NAMALWA (cell line): ENCODE data around the gene PPP2R5C.
"Not testable (repeated sequence)": the region's sequence is repeated elsewhere in the genome, so short reads cannot be mapped to it uniquely, and the experiment has no call there.

Experiments
- DNase-seq: peaks from one replicate; pipeline ENCODE4 v3.0.0-alpha.2; 2015; ENCODE audit warnings: low spot score

PPP2R5C gene

GRCh38 chr14:101761032-101761880 lies at the start of gene PPP2R5C:
TSS of gene PPP2R5C (plus strand) at chr14:101761709. CDS start at chr14:101761894, 185 bp downstream.
- DNase-seq, result peak; percentile 85

GRCh38 chr14:101711857-101712233 lies 49.7 kb upstream of the PPP2R5C start:
- DNase-seq, result not testable (repeated sequence)

GRCh38 chr14:101712341-101712740 lies 49.2 kb upstream of the PPP2R5C start:
- not testable (repeated sequence) for DNase-seq

- DNase-seq, result not testable (repeated sequence)
Observed at GRCh38 chr14:101713091-101713490, 48.4 kb upstream of the PPP2R5C start.

GRCh38 chr14:101713621-101714349 lies 47.7 kb upstream of the PPP2R5C start:
- no peak for DNase-seq

GRCh38 chr14:101714394-101714793 lies 47.1 kb upstream of the PPP2R5C start:
- DNase-seq, result no peak

GRCh38 chr14:101715210-101716076 lies 46.1 kb upstream of the PPP2R5C start:
- no peak for DNase-seq

- DNase-seq, result no peak
Observed at GRCh38 chr14:101716077-101716950, 45.2 kb upstream of the PPP2R5C start.

GRCh38 chr14:101716956-101717662 lies 44.4 kb upstream of the PPP2R5C start:
- DNase-seq, result no peak

GRCh38 chr14:101717663-101718490 lies 43.6 kb upstream of the PPP2R5C start:
- no peak for DNase-seq

GRCh38 chr14:101719045-101719645 lies 42.4 kb upstream of the PPP2R5C start:
- DNase-seq, result no peak

- no peak for DNase-seq
Observed at GRCh38 chr14:101719708-101720107, 41.8 kb upstream of the PPP2R5C start.

- no peak for DNase-seq
Observed at GRCh38 chr14:101721111-101721510, 40.4 kb upstream of the PPP2R5C start.

GRCh38 chr14:101721951-101722661 lies 39.4 kb upstream of the PPP2R5C start:
- DNase-seq, result peak; percentile 26

GRCh38 chr14:101723061-101723595 lies 38.4 kb upstream of the PPP2R5C start:
- no peak for DNase-seq

- DNase-seq, result not testable (repeated sequence)
Observed at GRCh38 chr14:101725652-101726051, 35.9 kb upstream of the PPP2R5C start.

- no peak for DNase-seq
Observed at GRCh38 chr14:101726295-101726953, 35.1 kb upstream of the PPP2R5C start.

- no peak for DNase-seq
Observed at GRCh38 chr14:101726954-101727302, 34.6 kb upstream of the PPP2R5C start.
